NCI-H2081 (cell line): ENCODE data around the gene UCP3.

ENCODE experiments used
- DNase-seq, 2 experiments: peaks; one replicate each; lab custom pipeline; 2025; lab: John Stamatoyannopoulos, UW

The UCP3 gene

GRCh38 chr11:73951797-73952196 lies 57.1 kb downstream of the UCP3 start:
- no peak for DNase-seq

- DNase-seq = no peak
These were observed 57.8 kb downstream of the UCP3 start, which contains the start of gene DNAJB13 for GRCh38 chr11:73950869-73951710. DNAJB13 (plus strand) TSS chr11:73951026; CDS start chr11:73951070, 44 bp downstream.
